Measurements from ENCODE around the gene GDPD5. TPM values are rescaled to one million over a fixed set of nuclear protein-coding genes. Genes with fewer than 3 reads are reported as not detected.
A peak's percentile ranks its signal among the peaks of the same experiment; 100 is the strongest.

The GDPD5 gene
- total RNA-seq, 1 experiment from 2014 or later, result 12.5 TPM

- Histone ChIP-seq H3K4me3 (ENCODE audit: insufficient read depth, low read depth, low read length) (peak overlapping the region; percentile 93), H3K27me3 (ENCODE audit: control insufficient read depth, insufficient read depth, low read length) (no peaks in the 10 kb centered on the region), H3K36me3 (replicated peaks; ENCODE audit: control insufficient read depth, insufficient read depth, low read length) (peaks cover 19% of the 10 kb centered on the region)
- peak; percentile 87 for DNase-seq
These were observed 37.2 kb upstream of the GDPD5 start for GRCh38 chr11:75562836-75563484.

- DNase-seq, result peak; percentile 90
- peak within 1 kb of the TSS; percentile 93 for H3K4me3 ChIP-seq (ENCODE audit: insufficient read depth, low read depth, low read length)
- peaks cover 14% of the 10 kb centered on the region for H3K36me3 ChIP-seq (replicated peaks; ENCODE audit: control insufficient read depth, insufficient read depth, low read length)
These were observed 36.5 kb upstream of the GDPD5 start, which contains the start of gene SERPINH1 for GRCh38 chr11:75562048-75562835. Gene SERPINH1 (plus strand): TSS chr11:75562253. CDS start chr11:75566350, 4,097 bp downstream.

GRCh38 chr11:75561426-75562047 is 35.8 kb upstream of the GDPD5 start:
- H3K4me3 ChIP-seq (ENCODE audit: insufficient read depth, low read depth, low read length), result peak overlapping the region; percentile 93
- no peaks in the 10 kb centered on the region for H3K27me3 ChIP-seq (ENCODE audit: control insufficient read depth, insufficient read depth, low read length)
- H3K36me3 ChIP-seq (replicated peaks; ENCODE audit: control insufficient read depth, insufficient read depth, low read length), result peaks cover 9% of the 10 kb centered on the region
- no peak for DNase-seq

More at GRCh38 chr11:75562048-75562835, 36.5 kb upstream of the GDPD5 start, which contains the start of gene SERPINH1:
- no peaks in the 10 kb centered on the region for H3K27me3 ChIP-seq (ENCODE audit: control insufficient read depth, insufficient read depth, low read length)

DNA sequence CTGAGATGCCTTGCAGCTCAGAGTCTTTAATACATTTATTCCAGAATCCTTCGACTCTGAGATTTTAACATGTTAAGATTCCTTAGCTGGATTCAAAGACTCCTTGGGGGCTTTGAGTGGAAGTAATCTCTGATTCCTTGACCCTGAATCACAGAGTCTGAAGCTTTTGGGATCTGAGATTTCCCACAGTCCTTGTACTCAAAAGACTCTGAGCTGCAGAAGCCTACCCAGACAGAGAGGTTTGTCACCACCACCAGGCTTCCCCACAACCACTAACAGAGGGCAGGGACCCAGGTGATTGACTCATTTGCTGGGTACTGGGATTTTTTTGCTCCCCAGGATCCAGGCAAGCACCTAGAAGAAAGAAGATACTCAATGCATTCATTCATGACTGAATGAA is 34.9 kb upstream of the GDPD5 start:
- Histone ChIP-seq H3K36me3 (replicated peaks; ENCODE audit: control insufficient read depth, insufficient read depth, low read length) (peaks cover 1% of the 10 kb centered on the region), H3K27me3 (ENCODE audit: control insufficient read depth, insufficient read depth, low read length) (no peaks in the 10 kb centered on the region), H3K4me3 (ENCODE audit: insufficient read depth, low read depth, low read length) (no peak overlapping the region)
- no peak for DNase-seq

GRCh38 chr11:75558939-75559843 is 33.5 kb upstream of the GDPD5 start:
- no peak overlapping the region for H3K4me3 ChIP-seq (ENCODE audit: insufficient read depth, low read depth, low read length)

GRCh38 chr11:75557666-75558494 is 32.1 kb upstream of the GDPD5 start:
- Histone ChIP-seq H3K27me3 (ENCODE audit: control insufficient read depth, insufficient read depth, low read length) (no peaks in the 10 kb centered on the region), H3K36me3 (replicated peaks; ENCODE audit: control insufficient read depth, insufficient read depth, low read length) (no peaks in the 10 kb centered on the region), H3K4me3 (ENCODE audit: insufficient read depth, low read depth, low read length) (no peak overlapping the region)
- no peak for DNase-seq

More at GRCh38 chr11:75558939-75559843, 33.5 kb upstream of the GDPD5 start:
- DNase-seq, result peak; percentile 60
- Histone ChIP-seq H3K27me3 (ENCODE audit: control insufficient read depth, insufficient read depth, low read length) (no peaks in the 10 kb centered on the region), H3K36me3 (replicated peaks; ENCODE audit: control insufficient read depth, insufficient read depth, low read length) (no peaks in the 10 kb centered on the region)

- Histone ChIP-seq H3K36me3 (replicated peaks; ENCODE audit: control insufficient read depth, insufficient read depth, low read length) (no peaks in the 10 kb centered on the region), H3K4me3 (ENCODE audit: insufficient read depth, low read depth, low read length) (no peak overlapping the region), H3K27me3 (ENCODE audit: control insufficient read depth, insufficient read depth, low read length) (no peaks in the 10 kb centered on the region)
- DNase-seq, result no peak
These were observed 30.5 kb upstream of the GDPD5 start for GRCh38 chr11:75556275-75556674.

- H3K4me3 ChIP-seq (ENCODE audit: insufficient read depth, low read depth, low read length), result no peak overlapping the region
- no peaks in the 10 kb centered on the region for H3K36me3 ChIP-seq (replicated peaks; ENCODE audit: control insufficient read depth, insufficient read depth, low read length)
- no peak for DNase-seq
- no peaks in the 10 kb centered on the region for H3K27me3 ChIP-seq (ENCODE audit: control insufficient read depth, insufficient read depth, low read length)
These were observed 29.5 kb upstream of the GDPD5 start for GRCh38 chr11:75555079-75555811.

- no peaks in the 10 kb centered on the region for H3K36me3 ChIP-seq (replicated peaks; ENCODE audit: control insufficient read depth, insufficient read depth, low read length)
- H3K27me3 ChIP-seq (ENCODE audit: control insufficient read depth, insufficient read depth, low read length), result no peaks in the 10 kb centered on the region
- H3K4me3 ChIP-seq (ENCODE audit: insufficient read depth, low read depth, low read length), result no peak overlapping the region
- peak; percentile 96 for DNase-seq
These were observed 28.7 kb upstream of the GDPD5 start for GRCh38 chr11:75554258-75555022.

GRCh38 chr11:75553889-75554257 is 28.1 kb upstream of the GDPD5 start:
- no peaks in the 10 kb centered on the region for H3K27me3 ChIP-seq (ENCODE audit: control insufficient read depth, insufficient read depth, low read length)
- H3K36me3 ChIP-seq (replicated peaks; ENCODE audit: control insufficient read depth, insufficient read depth, low read length), result no peaks in the 10 kb centered on the region
- no peak for DNase-seq
- no peak overlapping the region for H3K4me3 ChIP-seq (ENCODE audit: insufficient read depth, low read depth, low read length)

- no peak overlapping the region for H3K4me3 ChIP-seq (ENCODE audit: insufficient read depth, low read depth, low read length)
- H3K36me3 ChIP-seq (replicated peaks; ENCODE audit: control insufficient read depth, insufficient read depth, low read length), result no peaks in the 10 kb centered on the region
- no peak for DNase-seq
- no peaks in the 10 kb centered on the region for H3K27me3 ChIP-seq (ENCODE audit: control insufficient read depth, insufficient read depth, low read length)
These were observed 27.4 kb upstream of the GDPD5 start for GRCh38 chr11:75553182-75553581.

DNA sequence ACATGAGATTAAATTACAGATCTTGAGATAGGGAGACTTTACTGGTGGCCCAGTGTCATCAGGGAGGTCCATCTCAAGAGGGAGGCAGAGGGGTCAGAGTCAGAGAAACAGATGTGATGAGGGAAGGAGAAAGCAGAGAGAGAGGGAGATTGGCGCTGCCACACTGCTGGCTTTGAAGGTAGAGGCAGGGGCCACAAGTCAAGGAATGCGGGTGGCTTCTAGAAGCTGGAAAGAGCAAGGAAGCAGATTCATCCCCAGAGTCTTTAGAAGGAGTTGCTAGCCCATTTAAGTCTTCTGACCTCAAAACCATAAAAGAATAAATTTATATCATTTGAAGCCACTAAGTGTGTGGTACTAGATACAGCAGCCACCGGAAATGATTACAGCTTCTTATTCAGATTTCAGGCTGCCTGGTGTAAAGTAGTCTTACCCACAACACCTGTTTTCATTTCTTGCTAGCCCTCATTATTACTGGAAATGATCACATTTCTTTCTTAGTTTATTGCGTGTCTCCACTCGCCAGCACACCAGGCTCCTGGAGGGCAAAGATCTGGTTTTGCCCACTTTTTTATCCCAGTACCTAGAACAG is 23.7 kb upstream of the GDPD5 start:
- no peak for DNase-seq
- no peak overlapping the region for H3K4me3 ChIP-seq (ENCODE audit: insufficient read depth, low read depth, low read length)
- no peaks in the 10 kb centered on the region for H3K36me3 ChIP-seq (replicated peaks; ENCODE audit: control insufficient read depth, insufficient read depth, low read length)
- no peaks in the 10 kb centered on the region for H3K27me3 ChIP-seq (ENCODE audit: control insufficient read depth, insufficient read depth, low read length)

All from H7 (cell line).